DMS153 treated with DMSO at 0.1 percent for 48 hours (cell line): ENCODE measurements around the gene MNX1.

Source experiments
- DNase-seq: peaks from one replicate; lab custom pipeline; 2025; ENCODE audit not compliant: unreplicated experiment; lab: John Stamatoyannopoulos, UW

The MNX1 gene

DNA sequence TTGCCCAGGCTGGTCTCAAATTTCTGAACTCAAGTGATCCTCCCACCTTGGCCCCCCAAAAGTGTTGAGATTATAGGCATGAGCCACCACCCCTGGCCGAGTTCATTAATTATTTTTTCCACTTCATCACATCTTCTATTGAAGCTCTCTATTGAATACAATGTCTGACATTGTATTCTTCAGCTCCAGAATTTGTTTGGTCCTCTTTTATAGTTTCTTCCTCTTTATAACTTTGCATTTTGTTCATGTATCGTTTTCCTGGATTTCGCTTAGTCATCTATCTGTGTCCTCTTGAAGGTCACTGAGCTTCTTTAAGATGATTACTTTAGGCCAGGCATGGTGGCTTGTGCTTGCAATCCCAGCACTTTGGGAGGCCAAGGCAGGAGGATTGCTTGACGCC, 30.8 kb downstream of the MNX1 start:
- DNase-seq, result no peak

DNA sequence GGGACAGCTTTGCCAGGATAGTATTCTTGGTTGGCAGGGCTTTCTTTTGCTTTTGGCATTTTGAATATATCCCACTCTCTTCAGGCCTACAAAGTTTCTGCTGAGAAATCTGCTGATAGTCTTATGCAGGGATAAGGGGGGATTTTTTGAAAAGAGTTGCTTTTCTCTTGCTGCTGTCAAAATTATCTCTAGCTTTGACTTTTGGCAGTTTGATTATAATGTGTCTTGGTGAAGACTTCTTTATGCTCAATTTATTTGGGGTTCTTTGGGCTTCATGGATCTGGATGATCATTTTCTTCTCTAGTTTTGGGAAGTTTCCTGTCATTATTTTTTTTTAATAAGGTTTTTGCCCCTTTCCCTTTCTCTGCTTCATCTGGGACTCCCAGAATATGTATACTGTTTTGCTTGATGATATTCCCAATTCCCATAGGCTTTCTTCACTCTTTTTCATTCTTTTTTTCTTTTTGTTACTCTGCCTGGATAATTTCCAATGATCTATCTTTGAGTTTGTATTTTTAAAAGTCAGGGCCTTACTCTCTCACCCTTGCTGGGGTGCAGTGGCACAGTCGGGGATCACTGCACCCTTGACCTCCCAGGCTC, 31.4 kb downstream of the MNX1 start:
- no peak for DNase-seq

DNA sequence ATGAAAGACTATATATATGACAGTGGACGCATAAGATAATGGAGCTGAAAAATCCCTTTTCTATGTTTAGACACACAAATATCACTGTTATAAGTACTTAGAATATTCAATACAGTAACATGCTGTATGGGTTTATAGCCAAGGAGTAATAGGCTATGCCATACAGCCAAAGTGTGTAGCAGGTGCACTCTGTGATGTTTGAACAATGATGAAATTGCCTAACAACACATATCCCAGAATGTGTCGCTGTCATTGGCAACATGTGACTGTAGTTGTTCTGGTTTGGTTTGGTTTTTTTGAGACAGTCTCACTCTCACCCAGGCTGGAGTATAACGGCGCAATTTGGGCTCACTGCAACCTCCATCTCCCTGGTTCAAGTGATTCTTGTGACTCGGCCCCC, 34.8 kb downstream of the MNX1 start:
- DNase-seq, result no peak

DNA sequence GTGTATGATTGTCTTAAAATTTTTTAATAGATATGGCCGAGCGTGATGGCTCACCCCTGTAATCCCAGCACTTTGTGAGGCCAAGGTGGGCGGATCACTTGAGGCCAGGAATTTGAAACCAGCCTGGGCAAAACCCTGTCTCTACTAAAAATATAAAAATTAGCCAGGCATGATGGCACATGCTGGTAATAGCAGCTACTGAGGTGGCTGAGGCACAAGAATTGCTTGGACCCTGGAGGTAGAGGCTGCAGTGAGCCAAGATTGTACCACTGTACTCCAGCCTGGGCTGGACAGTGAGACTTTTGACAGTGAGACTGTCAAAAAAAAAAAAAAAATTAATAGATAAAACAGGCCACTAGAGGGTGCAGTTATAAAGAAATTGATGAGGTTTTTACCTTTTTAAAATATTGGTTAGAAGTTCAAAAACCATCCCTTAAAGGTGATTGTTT, 40.5 kb downstream of the MNX1 start:
- DNase-seq, result no peak

DNA sequence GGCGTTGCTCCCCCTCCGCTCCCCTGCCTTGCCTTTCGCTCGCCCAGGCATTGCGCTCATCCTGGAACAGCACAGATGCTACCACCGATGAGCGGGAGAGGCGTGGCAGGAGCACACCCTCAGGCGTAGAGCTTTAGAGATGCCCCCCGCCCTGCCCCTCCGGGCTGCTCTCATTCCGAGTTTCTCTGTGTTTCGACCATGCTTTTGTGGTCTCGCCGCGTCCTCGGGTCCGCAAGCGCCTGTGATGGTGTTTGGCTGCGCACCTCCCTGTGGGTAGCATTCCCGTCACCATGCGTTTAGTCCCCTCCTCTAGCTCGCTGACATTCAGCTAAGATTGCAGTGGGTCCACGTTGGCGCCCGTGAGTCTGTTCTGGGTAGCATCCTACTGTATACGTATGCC, 42.3 kb downstream of the MNX1 start:
- no peak for DNase-seq

DNA sequence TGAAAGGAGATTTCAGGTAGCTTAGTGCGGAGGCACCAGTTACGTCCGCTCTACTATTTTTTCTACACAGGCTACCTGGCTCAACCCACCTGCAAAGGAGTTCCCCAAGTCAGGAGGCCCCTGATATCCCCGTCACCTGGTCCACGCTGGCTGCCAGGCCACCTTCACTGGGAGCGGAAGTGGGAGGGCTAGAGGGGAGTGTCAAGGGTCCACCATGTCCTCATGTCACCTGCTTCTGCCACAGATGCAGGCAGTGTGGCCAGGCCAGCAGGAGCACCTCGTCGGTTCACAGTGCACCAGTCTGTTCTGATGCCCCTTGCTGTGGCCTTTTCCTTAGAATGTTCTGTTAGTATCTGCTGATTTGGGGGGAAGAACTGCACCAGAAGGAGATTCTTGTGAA, 44.1 kb downstream of the MNX1 start:
- DNase-seq, result no peak

DNA sequence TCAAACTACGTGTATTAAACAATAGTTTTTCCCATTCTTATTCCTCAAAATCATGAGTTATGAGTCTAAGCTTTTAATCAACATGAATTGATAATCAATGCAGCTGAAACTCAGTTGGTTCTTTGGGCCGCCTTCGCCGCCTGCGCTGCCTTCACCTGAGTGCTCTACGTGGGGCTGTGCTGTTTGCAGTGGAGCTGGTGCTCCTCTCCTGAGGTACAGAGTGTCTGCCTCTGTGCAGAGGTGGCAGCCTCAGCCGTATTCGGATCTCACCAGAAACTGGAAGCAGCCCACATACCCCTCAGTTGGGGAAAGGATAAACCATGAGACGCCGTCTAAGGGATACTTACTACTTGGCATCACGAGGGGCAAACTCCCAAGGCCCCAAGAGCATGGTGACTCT, 45.5 kb downstream of the MNX1 start:
- DNase-seq, result no peak

DNA sequence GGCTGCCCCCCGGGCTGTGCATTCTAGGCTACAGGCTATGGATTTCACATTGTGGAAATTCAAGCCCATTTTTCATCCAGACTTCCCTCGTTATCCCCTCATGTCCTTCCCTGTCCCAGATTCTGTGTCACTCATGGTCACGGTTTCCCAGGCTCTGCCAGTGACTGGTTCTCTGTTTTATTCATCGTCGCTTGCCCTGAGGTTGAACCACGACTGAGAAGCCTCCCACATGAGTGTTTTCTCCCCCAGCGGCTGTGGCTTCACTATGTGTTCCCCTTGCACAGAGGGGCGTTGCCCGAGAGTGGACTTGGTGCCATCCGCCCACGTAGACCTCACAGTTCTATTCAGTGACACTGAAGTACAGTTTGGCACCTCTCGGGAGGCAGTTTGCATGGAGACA, 47.0 kb downstream of the MNX1 start:
- DNase-seq, result no peak

DNA sequence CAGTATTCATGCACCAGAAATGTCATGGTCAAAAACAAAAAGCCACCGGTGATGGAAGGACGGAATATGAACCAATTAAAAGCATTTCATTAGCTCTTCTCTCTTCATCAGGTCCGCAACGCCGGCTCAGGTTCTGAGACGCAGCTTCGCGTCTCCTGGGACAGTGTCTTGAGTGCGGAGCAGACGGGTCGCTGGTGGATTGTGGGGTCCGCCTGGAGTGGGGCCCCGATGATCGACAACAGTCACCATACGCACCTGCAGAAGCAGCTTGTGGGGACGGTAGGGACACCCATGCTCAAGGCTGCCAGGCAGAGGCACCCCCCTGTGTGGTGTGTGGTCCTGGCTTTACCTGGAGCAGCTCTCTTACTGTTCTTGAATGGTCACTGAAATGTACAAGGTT, 47.6 kb downstream of the MNX1 start:
- no peak for DNase-seq

DNA sequence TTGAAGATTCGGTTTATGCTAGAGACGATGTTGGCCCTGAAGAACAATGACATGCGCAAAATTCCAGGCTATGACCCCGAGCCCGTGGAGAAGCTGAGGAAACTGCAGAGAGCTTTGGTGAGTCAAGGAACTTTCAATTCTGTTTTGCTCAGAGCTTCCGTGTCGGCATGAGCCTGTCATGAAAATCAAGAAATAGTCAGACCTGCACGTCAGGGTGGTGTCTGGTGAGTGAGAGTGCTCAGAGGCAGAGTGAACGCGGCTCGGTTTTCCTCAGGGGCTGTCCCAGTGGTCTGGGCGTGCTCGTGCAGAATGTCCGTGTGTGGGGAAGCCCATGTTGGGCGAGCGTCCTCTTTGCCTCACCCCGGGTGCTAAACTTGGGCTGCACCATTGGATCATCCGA, 48.3 kb downstream of the MNX1 start:
- DNase-seq, result no peak

DNA sequence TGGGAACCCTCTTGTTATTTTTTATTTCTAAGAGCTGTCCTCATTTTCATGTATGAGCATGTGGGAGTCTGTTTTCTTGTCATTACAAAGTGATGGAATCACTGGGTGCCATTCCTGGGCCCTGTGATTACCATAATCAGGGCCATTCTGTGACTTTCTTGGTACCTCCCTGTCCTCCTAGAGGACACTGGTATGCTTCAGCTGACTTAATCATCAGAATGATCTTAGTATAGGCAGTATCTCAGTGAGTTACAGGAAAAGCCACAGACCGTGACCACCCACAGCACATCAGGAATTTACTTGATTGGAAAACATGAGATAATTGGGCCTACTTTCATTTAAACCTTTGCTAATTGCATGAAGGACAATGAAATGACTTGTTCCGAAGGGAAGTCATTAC, 53.7 kb downstream of the MNX1 start:
- DNase-seq, result no peak

DNA sequence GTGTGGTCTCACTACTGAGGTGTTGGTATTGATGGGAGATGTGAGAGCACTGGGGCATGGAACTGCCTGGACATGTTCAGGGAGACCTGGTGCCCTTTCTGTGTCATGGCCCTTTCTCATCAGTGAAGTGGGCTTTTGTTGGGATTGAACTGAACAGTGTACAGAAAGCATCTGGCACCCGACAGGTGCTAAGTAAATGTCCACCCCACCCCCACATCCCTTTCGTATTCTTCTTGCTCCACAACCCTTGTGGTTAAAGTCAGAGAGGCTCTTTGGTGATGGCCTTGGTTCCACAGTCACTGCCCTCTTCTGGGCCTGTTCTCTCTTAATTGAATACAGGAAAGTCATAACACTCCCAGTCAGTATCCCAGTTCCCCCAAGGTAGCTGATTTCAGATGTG, 55.5 kb downstream of the MNX1 start:
- DNase-seq, result no peak
